Body of pancreas (tissue), 4 donors: ENCODE results near the gene MYO10.

Source experiments
- CTCF ChIP-seq, 7 experiments: fragments of 450-650 bp in 4 of 7; fragments of 200-600 bp in 3 of 7; sonication (generic) in 3 of 7; IDR thresholded peaks; one replicate each; pipeline ENCODE4 v1.5.1; 2016 to 2019; ENCODE audit warnings: antibody characterized with exemption in 7 of 7
- POLR2A ChIP-seq, 3 donors: fragments of 450-650 bp; IDR thresholded peaks; one replicate each; pipeline ENCODE4 v1.6.1; 2016; ENCODE audit warnings: antibody characterized with exemption in 3 of 3, mild to moderate bottlenecking in 2 of 3

- TF ChIP-seq CTCF (IDR thresholded peaks at IDR 0.05) (no peak), POLR2A (IDR thresholded peaks at IDR 0.05) (no peak)
Measured at GRCh38 chr5:16757146-16757545, 178.9 kb downstream of the MYO10 start.
